Fibroblast of skin of left quadriceps (primary cell): Measurements from ENCODE around the gene FXYD1.
A peak's percentile ranks its signal among the peaks of the same experiment; 100 is the strongest.
"Not testable (repeated sequence)": the region's sequence is repeated elsewhere in the genome, so short reads cannot be mapped to it uniquely, and the experiment has no call there.

Experiments used
- DNase-seq, 2 experiments: peaks; one replicate each; pipeline ENCODE4 v3.0.0-alpha.2; 2013; ENCODE audit warnings: low read depth in 2 of 2

FXYD1 gene

GRCh38 chr19:35143231-35143715 lies 4.6 kb downstream of the FXYD1 start, which contains the start of gene FXYD7:
FXYD7 (plus strand) TSS chr19:35143255; CDS start chr19:35143334, 79 bp downstream.
- no peak for DNase-seq

DNA sequence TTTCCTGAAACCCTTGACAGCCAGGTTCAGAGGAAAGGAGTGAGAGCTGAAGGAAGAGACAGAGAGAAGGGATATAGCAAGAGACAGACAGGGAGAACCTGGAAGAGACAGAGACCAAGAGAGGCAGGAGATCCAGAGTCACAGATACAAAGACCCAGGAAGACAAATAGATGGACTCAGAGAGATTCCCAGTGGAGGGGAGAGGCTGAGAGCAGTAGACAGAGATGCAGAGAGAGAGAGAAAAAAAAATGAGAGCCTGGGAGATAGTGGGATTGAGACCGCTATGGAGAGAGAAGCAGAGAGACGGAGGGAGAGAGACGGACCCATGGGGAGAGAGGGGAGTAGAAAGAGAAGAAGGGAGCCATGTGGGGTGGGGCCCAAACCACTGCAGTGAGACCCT lies 5.2 kb downstream of the FXYD1 start:
- DNase-seq: no peak

- no peak for DNase-seq
Measured at GRCh38 chr19:35144259-35144599, 5.6 kb downstream of the FXYD1 start.

- no peak for DNase-seq
Measured at GRCh38 chr19:35144600-35145436, 6.2 kb downstream of the FXYD1 start.

DNA sequence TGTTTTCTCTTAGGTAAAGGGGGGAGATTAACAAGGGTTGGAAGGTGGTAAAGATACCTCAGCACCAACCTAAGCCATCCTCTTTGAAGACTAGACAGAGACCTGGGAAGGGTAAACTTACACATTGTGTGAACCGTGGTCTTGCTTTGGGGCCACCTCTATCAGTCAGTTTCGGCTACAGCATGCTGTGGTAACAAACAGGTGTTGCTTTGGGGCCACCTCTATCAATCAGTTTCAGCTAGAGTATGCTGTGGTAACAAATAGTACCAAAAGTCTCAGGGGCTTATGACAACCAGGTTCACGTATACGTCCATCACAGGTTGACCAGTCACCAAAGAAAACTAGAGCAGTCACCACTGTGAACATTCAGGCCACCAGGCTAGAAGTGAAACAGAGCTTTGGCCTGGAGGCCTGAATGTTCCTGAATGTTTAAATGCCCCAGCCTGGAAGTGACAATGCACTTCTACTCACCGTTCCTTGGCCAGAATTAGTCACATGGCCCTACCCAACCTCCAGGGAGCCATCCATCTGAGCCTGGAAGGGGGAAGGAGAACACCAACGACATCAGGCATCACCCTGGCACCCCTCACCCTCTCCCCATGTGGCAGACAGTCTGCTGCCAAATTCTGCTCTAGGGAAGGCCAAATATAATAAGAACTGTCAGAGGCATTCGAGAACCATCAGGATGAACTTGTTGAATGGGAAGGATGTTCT lies 8.3 kb downstream of the FXYD1 start:
- DNase-seq: no peak

- no peak for DNase-seq
Measured at GRCh38 chr19:35149463-35149862, 10.8 kb downstream of the FXYD1 start.

GRCh38 chr19:35150445-35150844 lies 11.8 kb downstream of the FXYD1 start:
- DNase-seq: no peak

GRCh38 chr19:35151273-35152065 lies 12.8 kb downstream of the FXYD1 start:
- no peak for DNase-seq

GRCh38 chr19:35153129-35153522 lies 14.5 kb downstream of the FXYD1 start:
- DNase-seq: not testable (repeated sequence)

DNA sequence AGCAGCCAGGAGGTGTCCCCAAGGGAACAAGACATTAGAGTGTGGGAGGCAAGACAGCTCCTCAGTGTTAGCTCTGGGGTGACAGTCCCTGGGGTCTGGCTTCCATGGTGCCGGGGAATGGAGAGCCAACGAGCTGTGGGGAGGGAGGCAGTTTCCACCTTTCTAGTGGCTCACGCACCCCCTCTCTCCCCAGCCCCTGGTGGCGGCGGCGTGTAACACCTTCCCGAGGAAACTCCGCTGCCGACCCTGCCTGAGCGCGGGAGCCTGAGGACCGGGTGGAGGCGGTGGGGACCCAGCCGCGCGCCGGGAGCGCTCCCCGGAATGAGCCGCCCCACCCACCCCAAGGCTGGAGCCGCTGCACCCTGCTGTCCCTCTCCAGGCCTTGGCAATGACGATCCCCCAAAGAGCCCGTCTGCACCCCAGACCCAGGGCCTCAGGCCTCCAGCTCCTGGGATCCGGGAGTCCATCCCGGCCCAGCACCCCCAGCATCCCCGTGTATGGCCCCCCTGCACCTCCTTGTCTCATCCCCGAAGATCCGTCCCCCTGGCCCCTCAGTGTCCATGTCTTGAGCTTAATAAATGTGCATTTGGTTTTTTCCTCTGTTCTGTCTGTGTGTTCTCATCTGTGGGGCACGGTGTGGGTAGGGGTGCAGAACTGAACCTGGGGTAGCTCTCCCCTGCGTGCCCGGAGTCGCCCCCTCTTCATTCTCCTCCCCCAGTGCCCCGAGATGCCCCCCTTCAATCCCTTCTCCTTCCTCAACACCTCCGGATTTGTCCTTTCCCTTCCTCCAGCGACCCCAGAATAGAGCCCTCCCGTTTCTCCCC lies 15.3 kb downstream of the FXYD1 start:
- DNase-seq: no peak

- peak; percentile 45 to 48 for DNase-seq
Measured at GRCh38 chr19:35154525-35155406, 16.1 kb downstream of the FXYD1 start, which contains the start of gene FXYD5. FXYD5 (plus strand) TSS chr19:35154735; CDS start chr19:35155551, 816 bp downstream.

DNA sequence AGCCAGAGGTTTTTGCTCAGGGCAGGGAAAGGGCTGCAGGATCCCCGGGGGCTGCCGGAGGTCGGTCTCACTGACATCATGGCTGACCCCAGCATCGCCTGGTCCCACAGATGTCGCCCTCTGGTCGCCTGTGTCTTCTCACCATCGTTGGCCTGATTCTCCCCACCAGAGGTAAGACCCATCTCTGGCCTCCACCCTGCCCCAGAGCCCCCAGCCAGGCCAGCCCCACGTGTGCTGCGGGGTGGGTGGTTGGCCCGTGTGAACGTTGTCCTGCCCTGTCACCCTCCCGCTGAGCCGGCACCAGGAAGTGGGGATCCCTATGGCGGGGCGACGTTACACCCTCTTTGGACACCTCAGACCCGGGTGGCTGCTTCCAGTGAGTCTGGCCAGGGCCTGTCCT lies 16.8 kb downstream of the FXYD1 start:
- no peak for DNase-seq

DNA sequence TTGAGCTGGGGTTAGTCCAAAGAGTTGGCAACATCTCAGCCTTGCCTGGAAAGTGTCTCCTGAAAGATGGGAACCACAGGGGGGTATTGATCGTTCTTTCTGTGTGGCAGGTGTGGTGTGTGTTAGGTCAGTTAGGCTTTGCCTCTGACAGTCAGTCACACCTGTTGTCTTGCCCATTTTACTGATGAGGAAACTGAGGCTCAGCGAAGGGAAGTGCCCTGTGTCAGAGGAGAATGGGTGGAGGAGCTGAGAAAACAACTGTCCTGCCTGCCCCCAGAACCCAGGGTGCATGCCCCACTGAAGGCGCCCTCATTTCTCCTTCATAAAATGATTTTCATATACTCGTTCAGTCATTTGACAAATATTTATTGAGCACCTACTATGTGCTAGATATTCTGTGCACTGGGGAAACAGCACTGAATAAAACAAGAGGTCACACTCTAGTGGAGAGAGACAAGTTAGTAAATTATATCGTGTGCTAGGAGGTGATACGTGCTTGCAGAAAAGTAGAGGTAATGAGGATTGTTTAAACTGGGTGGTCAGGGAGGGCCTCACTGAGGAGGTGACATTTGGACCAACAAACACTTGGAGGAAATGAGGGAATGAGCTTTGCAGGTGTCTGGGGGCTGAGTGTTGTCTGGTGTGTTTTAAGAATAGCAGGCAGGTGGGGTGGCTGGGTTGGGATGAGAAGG lies 17.5 kb downstream of the FXYD1 start:
- no peak for DNase-seq

GRCh38 chr19:35156673-35157014 lies 18.0 kb downstream of the FXYD1 start:
- DNase-seq: no peak

DNA sequence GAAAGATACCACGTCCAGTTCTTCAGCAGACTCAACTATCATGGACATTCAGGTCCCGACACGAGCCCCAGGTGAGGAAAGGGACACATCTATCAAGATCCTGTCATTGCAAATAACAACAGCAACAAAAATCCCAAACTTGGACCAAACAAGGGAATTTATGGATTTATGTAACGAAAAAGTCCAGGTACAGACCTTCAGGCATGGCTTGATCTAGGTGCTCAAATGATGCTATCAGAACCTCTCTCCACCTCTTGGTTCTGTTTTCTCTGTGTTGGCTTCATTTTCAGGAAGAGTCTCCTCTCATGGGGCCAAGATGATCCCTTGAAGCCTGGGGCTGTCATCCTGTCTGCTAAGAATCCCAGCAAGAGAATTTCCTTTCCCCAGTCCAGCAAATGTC lies 18.8 kb downstream of the FXYD1 start:
- DNase-seq: no peak

GRCh38 chr19:35159606-35160005 lies 21.0 kb downstream of the FXYD1 start:
- no peak for DNase-seq

DNA sequence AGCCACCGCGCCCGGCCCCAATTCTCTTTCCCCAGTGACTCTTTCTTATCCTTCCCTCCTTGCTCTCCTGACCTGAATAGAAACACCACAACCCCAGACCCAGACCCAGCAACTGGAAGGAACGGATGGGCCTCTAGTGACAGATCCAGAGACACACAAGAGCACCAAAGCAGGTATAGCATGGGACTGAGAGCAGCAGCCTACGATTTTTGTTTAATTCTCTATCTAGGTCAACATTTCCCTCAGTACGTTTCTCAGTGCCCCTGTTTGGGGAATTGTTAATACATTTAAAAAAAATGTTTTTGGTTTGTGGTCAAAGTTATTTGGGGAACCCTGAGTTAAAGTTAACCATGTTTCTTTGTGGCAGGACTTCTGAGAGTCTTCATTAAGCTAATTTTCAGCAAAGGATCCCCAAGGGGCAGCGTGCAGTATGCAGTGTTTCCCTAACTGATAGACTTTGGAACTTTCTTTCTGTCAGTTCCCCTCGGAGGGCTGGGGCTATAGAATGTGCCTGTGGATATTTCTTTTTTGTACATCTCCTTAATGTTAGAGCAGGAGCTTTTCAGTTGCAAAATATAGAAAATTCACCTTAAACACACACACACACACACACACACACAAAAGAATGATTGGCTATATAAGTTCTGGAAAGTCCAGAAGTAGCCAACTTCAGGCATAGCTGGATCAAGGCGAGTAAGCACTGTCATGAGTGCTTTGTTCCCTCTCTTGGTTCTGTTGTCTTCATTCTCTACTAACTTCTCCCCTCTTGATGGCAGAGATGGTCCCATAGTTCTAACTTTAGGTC lies 22.2 kb downstream of the FXYD1 start:
- no peak for DNase-seq

DNA sequence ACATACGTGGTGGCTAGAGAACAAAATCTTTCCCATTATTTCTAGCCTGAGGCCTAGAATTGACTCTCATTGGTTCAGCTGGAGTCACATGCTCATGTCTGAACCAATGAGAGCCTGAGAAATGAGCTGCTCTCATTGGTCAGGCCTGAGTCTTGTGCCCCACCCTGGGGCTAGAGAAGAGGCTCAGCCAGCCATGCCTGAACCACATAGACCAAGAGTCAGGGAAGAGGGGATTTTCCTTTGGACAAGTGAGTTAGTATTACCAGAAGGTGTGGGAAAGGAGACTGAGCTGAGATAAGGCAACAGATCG lies 22.8 kb downstream of the FXYD1 start:
- no peak for DNase-seq
